K562 (cell line): ENCODE results near the gene VWA7. TPM values are rescaled to one million over a fixed set of nuclear protein-coding genes. Genes with fewer than 3 reads are reported as not detected.
A peak's percentile ranks its signal among the peaks of the same experiment; 100 is the strongest.

Experiments used
- ARNT ChIP-seq, 2 experiments: fragments of 450-650 bp; IDR thresholded peaks; 2 replicates each; pipeline ENCODE4 v1.6.1; 2016; ENCODE audit warnings: mild to moderate bottlenecking in 1 of 2
- CAMTA2 ChIP-seq: fragments of 250-450 bp; sonication (Bioruptor Pico); conservative IDR thresholded peaks from 2 replicates; pipeline ENCODE4 v1.5.1; 2022
- CXXC5 ChIP-seq: fragments of 250-450 bp; sonication (Bioruptor Pico); IDR thresholded peaks from 2 replicates; pipeline ENCODE4 v1.8.0; 2022; ENCODE audit warnings: inconsistent platforms, mild to moderate bottlenecking, moderate library complexity
- HNRNPLL ChIP-seq: fragments of 200-400 bp; formaldehyde crosslinking; IDR thresholded peaks from 2 replicates; pipeline ENCODE4 v1.6.1; 2017; ENCODE audit warnings: low read length, low read depth, mild to moderate bottlenecking; ENCODE audit not compliant: poor library complexity, severe bottlenecking
- JUN ChIP-seq, 2 experiments: sonication (generic) in 1 of 2; formaldehyde crosslinking in 1 of 2; IDR thresholded peaks; 2 replicates each; pipeline versions ENCODE4 v1.6.1 to v1.8.0; 2012 to 2022; ENCODE audit warnings: borderline replicate concordance in 2 of 2, mild to moderate bottlenecking in 2 of 2, improper control_type of control experiment in 1 of 2, low read depth in 1 of 2, low read length in 1 of 2, missing genetic modification reagents in 1 of 2
- KAT7 ChIP-seq: sonication (generic); formaldehyde crosslinking; IDR thresholded peaks from 2 replicates; pipeline ENCODE4 v1.8.0; 2022; ENCODE audit warnings: missing genetic modification reagents, mild to moderate bottlenecking, borderline replicate concordance
- NR2C2 ChIP-seq, 2 experiments: fragments of 200-800 bp in 1 of 2; sonication (Bioruptor generic) in 1 of 2; sonication (generic) in 1 of 2; formaldehyde crosslinking in 1 of 2; IDR thresholded peaks; 2 replicates each; pipeline versions ENCODE4 v1.6.1 to v1.8.0; 2016 to 2022; ENCODE audit warnings: mild to moderate bottlenecking in 1 of 2, missing compliant biosample characterization in 1 of 2, missing genetic modification characterization in 1 of 2, missing genetic modification reagents in 1 of 2
- PHF20 ChIP-seq: fragments of 450-650 bp; IDR thresholded peaks from 2 replicates; pipeline ENCODE4 v1.6.1; 2018; ENCODE audit not compliant: partially characterized antibody
- POLR2G ChIP-seq: fragments of 200-400 bp; formaldehyde crosslinking; IDR thresholded peaks from 2 replicates; pipeline ENCODE4 v1.6.1; 2017; ENCODE audit warnings: low read depth, mild to moderate bottlenecking, antibody characterized with exemption, low read length, moderate library complexity
- RBFOX2 ChIP-seq: fragments of 200-400 bp; formaldehyde crosslinking; IDR thresholded peaks from 2 replicates; pipeline ENCODE4 v1.6.1; 2017; ENCODE audit warnings: low read depth, mild to moderate bottlenecking, low read length, moderate library complexity
- RBM22 ChIP-seq: fragments of 200-400 bp; formaldehyde crosslinking; IDR thresholded peaks from 2 replicates; pipeline ENCODE4 v1.6.1; 2018; ENCODE audit warnings: low read length, low read depth; ENCODE audit not compliant: poor library complexity, severe bottlenecking
- ZEB2 ChIP-seq: fragments of 450-650 bp; IDR thresholded peaks from 2 replicates; pipeline ENCODE4 v1.6.1; 2016
- ZNF707 ChIP-seq: fragments of 250-450 bp; sonication (Bioruptor Pico); conservative IDR thresholded peaks from 2 replicates; pipeline ENCODE4 v1.8.0; 2022; ENCODE audit warnings: inconsistent platforms, mild to moderate bottlenecking, moderate library complexity
- polyA plus RNA-seq, 8 experiments: library from polyadenylated mRNA; depleted of rRNA in 4 of 8; stranded (reverse) in 5 of 8; unstranded in 3 of 8; fragments of >200 nt; fragmentation: Nextera tagmentation in 2 of 8; fragmentation: Illumina TruSeq in 1 of 8; extraction: Ambion mirVana in 2 of 8; extraction: Trizol in 1 of 8; gene quantifications; 2 replicates each; pipeline versions ENCODE4 v1.2.1 to v1.2.3, GENCODE V29; 2011 to 2014; ENCODE audit warnings: inconsistent platforms in 1 of 8, missing spikeins in 1 of 8
- total RNA-seq, 7 experiments: library from RNA; depleted of rRNA in 6 of 7; stranded (reverse); fragments of >200 nt in 6 of 7; fragmentation: Illumina TruSeq in 2 of 7; extraction: Trizol in 2 of 7; gene quantifications; 2 replicates each; pipeline versions ENCODE4 v1.2.1 to v1.2.3, GENCODE V29; 2011 to 2021; ENCODE audit warnings: low replicate concordance in 1 of 7
- TF ChIP-seq, protein P1 (sequence below): fragments of 250-450 bp; sonication (Bioruptor Pico); IDR thresholded peaks from 2 replicates; pipeline ENCODE4 v1.5.0; 2020; ENCODE audit warnings: mild to moderate bottlenecking, borderline replicate concordance
- TF ChIP-seq, protein P2 (sequence below): sonication (generic); formaldehyde crosslinking; IDR thresholded peaks from 2 replicates; pipeline ENCODE4 v1.8.1; 2023; ENCODE audit warnings: mild to moderate bottlenecking, missing genetic modification reagents
- TF ChIP-seq, protein P3 (sequence below): IDR thresholded peaks from 2 replicates; pipeline ENCODE4 v1.6.1; 2014; ENCODE audit warnings: antibody characterized with exemption
- TF ChIP-seq, protein P4 (sequence below), 2 experiments: IDR thresholded peaks in 1 of 2; conservative IDR thresholded peaks in 1 of 2; 2 replicates each; pipeline ENCODE4 v1.6.1; 2016; ENCODE audit warnings: low read depth in 2 of 2, mild to moderate bottlenecking in 1 of 2, missing compliant biosample characterization in 1 of 2, missing genetic modification characterization in 1 of 2, moderate library complexity in 1 of 2

The VWA7 gene
- total and polyA plus RNA-seq, 9 of the 15 experiments (the other 6 are each of a cell fraction or from before 2014, with no cell fraction given): 0.18 to 2.9 (median 0.95) TPM

DNA sequence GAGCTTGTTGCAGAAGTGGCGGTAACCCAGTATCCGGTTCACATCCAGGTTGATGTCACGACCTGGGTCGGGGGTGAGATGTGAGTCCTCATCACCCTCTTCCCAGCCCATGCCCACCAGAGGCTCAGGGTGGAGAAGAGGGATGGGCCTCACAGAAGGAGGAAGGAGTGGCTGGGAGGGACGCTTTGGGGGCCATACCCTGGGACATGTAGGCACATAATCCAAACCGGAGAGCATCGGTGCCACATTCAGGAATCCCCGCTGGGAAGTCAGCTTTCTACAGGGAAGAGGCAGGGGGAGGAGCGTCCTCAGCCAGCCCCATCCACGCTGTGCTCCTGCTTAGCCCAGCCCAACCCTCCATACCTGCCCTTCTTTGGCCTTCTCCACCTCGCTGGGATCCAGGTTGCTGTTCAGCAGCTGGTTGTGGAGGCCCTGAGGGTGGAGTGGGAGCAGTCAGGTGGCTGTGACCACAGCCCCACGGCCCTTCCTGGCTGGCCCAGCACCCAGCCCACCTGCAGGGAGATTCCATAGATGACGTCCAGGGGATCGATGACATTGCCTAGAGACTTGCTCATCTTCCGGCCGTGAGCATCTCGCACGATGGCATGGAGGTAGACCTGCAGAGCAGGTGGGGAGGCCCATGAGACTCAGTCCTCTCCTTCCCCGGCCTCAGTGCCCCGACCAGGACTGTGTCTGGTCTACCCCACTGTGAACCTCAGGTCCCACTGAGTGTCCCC lies 3.5 kb upstream of the VWA7 start (continued):
- TF ChIP-seq, protein P1, sequence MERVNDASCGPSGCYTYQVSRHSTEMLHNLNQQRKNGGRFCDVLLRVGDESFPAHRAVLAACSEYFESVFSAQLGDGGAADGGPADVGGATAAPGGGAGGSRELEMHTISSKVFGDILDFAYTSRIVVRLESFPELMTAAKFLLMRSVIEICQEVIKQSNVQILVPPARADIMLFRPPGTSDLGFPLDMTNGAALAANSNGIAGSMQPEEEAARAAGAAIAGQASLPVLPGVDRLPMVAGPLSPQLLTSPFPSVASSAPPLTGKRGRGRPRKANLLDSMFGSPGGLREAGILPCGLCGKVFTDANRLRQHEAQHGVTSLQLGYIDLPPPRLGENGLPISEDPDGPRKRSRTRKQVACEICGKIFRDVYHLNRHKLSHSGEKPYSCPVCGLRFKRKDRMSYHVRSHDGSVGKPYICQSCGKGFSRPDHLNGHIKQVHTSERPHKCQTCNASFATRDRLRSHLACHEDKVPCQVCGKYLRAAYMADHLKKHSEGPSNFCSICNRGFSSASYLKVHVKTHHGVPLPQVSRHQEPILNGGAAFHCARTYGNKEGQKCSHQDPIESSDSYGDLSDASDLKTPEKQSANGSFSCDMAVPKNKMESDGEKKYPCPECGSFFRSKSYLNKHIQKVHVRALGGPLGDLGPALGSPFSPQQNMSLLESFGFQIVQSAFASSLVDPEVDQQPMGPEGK (CRISPR knock-in tag): no peak
- TF ChIP-seq JUN (IDR thresholded peaks at IDR 0.05; ENCODE audit: borderline replicate concordance, low read depth, low read length) (no peak), JUN (CRISPR knock-in tag; IDR thresholded peaks at IDR 0.05; ENCODE audit: borderline replicate concordance) (no peak), HNRNPLL (no peak), PHF20 (no peak), ARNT (IDR thresholded peaks at IDR 0.05) (no peak), CXXC5 (CRISPR knock-in tag) (no peak), NR2C2 (CRISPR knock-in tag; IDR thresholded peaks at IDR 0.05) (no peak), NR2C2 (tag; IDR thresholded peaks at IDR 0.05) (no peak), CAMTA2 (CRISPR knock-in tag) (no peak), ZNF707 (no peak), RBFOX2 (peak; percentile 52; the same call in 1 of the 2 replicates), ZEB2 (no peak), RBM22 (no peak), KAT7 (CRISPR knock-in tag) (no peak), POLR2G (peak; percentile 44; the same call in 1 of the 2 replicates)
- TF ChIP-seq, protein P2, sequence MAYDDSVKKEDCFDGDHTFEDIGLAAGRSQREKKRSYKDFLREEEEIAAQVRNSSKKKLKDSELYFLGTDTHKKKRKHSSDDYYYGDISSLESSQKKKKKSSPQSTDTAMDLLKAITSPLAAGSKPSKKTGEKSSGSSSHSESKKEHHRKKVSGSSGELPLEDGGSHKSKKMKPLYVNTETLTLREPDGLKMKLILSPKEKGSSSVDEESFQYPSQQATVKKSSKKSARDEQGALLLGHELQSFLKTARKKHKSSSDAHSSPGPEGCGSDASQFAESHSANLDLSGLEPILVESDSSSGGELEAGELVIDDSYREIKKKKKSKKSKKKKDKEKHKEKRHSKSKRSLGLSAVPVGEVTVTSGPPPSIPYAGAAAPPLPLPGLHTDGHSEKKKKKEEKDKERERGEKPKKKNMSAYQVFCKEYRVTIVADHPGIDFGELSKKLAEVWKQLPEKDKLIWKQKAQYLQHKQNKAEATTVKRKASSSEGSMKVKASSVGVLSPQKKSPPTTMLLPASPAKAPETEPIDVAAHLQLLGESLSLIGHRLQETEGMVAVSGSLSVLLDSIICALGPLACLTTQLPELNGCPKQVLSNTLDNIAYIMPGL (CRISPR knock-in tag): 0 out of 2 replicates have a peak, but pooled peaks have one; percentile 25
- TF ChIP-seq, protein P3, sequence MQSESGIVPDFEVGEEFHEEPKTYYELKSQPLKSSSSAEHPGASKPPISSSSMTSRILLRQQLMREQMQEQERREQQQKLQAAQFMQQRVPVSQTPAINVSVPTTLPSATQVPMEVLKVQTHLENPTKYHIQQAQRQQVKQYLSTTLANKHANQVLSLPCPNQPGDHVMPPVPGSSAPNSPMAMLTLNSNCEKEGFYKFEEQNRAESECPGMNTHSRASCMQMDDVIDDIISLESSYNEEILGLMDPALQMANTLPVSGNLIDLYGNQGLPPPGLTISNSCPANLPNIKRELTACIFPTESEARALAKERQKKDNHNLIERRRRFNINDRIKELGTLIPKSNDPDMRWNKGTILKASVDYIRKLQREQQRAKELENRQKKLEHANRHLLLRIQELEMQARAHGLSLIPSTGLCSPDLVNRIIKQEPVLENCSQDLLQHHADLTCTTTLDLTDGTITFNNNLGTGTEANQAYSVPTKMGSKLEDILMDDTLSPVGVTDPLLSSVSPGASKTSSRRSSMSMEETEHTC: no peak
- TF ChIP-seq, protein P4, sequence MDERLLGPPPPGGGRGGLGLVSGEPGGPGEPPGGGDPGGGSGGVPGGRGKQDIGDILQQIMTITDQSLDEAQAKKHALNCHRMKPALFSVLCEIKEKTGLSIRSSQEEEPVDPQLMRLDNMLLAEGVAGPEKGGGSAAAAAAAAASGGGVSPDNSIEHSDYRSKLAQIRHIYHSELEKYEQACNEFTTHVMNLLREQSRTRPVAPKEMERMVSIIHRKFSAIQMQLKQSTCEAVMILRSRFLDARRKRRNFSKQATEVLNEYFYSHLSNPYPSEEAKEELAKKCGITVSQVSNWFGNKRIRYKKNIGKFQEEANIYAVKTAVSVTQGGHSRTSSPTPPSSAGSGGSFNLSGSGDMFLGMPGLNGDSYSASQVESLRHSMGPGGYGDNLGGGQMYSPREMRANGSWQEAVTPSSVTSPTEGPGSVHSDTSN (CRISPR knock-in tag; IDR thresholded peaks at IDR 0.05; ENCODE audit: low read depth): no peak
- TF ChIP-seq, protein P4 (tag; conservative IDR thresholded peaks at IDR 0.05; ENCODE audit: low read depth): no peak
